ENCODE results near the gene SLC38A8.

The SLC38A8 gene

DNA sequence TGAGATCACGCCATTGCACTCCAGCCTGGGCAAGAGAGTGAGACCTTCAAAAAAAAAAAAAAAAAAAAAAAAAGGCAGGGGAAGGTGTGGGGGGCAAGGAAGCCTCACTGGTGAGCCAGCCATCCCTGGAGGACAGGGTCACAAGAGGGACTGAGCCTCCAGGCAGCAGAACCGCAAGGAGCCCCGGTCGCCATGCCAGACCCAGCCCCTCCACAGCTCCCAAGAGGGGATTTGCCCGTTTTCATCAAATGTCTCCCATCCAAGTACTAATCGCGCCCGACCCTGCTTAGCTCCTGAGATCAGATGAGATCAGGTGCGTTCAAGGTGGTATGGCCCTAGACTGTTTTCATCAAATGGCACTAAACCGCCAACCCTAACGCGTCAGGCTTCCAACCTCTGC is 2.9 kb downstream of the SLC38A8 start:
- Histone ChIP-seq H3K4me1 (ENCODE audit: insufficient read depth, low read length, poor library complexity, severe bottlenecking) (peaks cover 16% of the 10 kb centered on the region), H3F3A (ENCODE audit: low read depth) (no peaks in the 10 kb centered on the region), H3K4me3 (ENCODE audit: low read length, poor library complexity, severe bottlenecking) (no peak overlapping the region), H4K20me1 (ENCODE audit: insufficient read depth, low read length, poor library complexity, severe bottlenecking) (no peaks in the 10 kb centered on the region), H3K9me3 (ENCODE audit: insufficient read depth, low read depth, low read length) (no peaks in the 10 kb centered on the region), H3K4me2 (ENCODE audit: low read depth, low read length, poor library complexity, severe bottlenecking) (no peak overlapping the region), H3K9ac (ENCODE audit: low read depth, low read length, poor library complexity, severe bottlenecking) (no peak overlapping the region), H2AFZ (ENCODE audit: low read length) (no peak overlapping the region), H3K9me2 (replicated peaks; ENCODE audit: low read depth, low read length) (no peaks in the 10 kb centered on the region), H3K79me2 (ENCODE audit: insufficient read depth, low read length) (no peaks in the 10 kb centered on the region), H3K36me3 (ENCODE audit: insufficient read depth, low read length) (no peaks in the 10 kb centered on the region), H3K27me3 (ENCODE audit: insufficient read depth, low read length, poor library complexity, severe bottlenecking) (no peaks in the 10 kb centered on the region)
- TF ChIP-seq, protein P1, sequence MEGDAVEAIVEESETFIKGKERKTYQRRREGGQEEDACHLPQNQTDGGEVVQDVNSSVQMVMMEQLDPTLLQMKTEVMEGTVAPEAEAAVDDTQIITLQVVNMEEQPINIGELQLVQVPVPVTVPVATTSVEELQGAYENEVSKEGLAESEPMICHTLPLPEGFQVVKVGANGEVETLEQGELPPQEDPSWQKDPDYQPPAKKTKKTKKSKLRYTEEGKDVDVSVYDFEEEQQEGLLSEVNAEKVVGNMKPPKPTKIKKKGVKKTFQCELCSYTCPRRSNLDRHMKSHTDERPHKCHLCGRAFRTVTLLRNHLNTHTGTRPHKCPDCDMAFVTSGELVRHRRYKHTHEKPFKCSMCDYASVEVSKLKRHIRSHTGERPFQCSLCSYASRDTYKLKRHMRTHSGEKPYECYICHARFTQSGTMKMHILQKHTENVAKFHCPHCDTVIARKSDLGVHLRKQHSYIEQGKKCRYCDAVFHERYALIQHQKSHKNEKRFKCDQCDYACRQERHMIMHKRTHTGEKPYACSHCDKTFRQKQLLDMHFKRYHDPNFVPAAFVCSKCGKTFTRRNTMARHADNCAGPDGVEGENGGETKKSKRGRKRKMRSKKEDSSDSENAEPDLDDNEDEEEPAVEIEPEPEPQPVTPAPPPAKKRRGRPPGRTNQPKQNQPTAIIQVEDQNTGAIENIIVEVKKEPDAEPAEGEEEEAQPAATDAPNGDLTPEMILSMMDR (conservative IDR thresholded peaks at IDR 0.05; ENCODE audit: low read length), result no peak
- TF ChIP-seq EZH2phosphoT487 (IDR thresholded peaks at IDR 0.05; ENCODE audit: borderline replicate concordance), result no peak

DNA sequence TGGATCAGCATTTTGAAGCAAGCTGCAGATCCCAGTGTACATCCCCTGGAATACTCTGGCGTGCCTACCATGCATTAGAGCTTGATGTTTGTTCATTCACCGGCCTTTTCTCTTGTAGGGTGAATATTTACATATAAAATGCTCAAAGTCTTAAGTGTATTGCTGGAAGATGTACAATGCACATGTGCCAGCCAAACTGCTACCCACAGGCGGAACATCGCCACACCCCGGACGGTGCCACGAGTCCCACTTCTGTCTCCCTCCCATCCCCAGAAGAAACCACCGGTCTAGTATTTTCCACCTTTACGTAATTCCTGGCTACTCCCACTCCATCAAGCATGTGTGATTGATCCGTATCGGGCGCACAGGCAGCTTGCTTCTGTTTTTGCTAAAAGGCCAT is 4.1 kb downstream of the SLC38A8 start:
- no peaks in the 10 kb centered on the region for H3K79me2 ChIP-seq (ENCODE audit: insufficient read depth, low read length)
- H3K4me3 ChIP-seq (ENCODE audit: low read length, poor library complexity, severe bottlenecking), result no peak overlapping the region
- H3K36me3 ChIP-seq (ENCODE audit: insufficient read depth, low read length), result no peaks in the 10 kb centered on the region
- H2AFZ ChIP-seq (ENCODE audit: low read length), result no peak overlapping the region
- no peaks in the 10 kb centered on the region for H4K20me1 ChIP-seq (ENCODE audit: insufficient read depth, low read length, poor library complexity, severe bottlenecking)
- H3K4me2 ChIP-seq (ENCODE audit: low read depth, low read length, poor library complexity, severe bottlenecking), result no peak overlapping the region
- no peaks in the 10 kb centered on the region for H3K27me3 ChIP-seq (ENCODE audit: insufficient read depth, low read length, poor library complexity, severe bottlenecking)
- peaks cover 10% of the 10 kb centered on the region for H3K4me1 ChIP-seq (ENCODE audit: insufficient read depth, low read length, poor library complexity, severe bottlenecking)
- no peaks in the 10 kb centered on the region for H3K9me3 ChIP-seq (ENCODE audit: insufficient read depth, low read depth, low read length)
- H3K9ac ChIP-seq (ENCODE audit: low read depth, low read length, poor library complexity, severe bottlenecking), result no peak overlapping the region
- H3F3A ChIP-seq (ENCODE audit: low read depth), result no peaks in the 10 kb centered on the region
- TF ChIP-seq, protein P1 (conservative IDR thresholded peaks at IDR 0.05; ENCODE audit: low read length), result no peak
- no peak for TF ChIP-seq EZH2phosphoT487 (IDR thresholded peaks at IDR 0.05; ENCODE audit: borderline replicate concordance)
- H3K9me2 ChIP-seq (replicated peaks; ENCODE audit: low read depth, low read length), result no peaks in the 10 kb centered on the region

DNA sequence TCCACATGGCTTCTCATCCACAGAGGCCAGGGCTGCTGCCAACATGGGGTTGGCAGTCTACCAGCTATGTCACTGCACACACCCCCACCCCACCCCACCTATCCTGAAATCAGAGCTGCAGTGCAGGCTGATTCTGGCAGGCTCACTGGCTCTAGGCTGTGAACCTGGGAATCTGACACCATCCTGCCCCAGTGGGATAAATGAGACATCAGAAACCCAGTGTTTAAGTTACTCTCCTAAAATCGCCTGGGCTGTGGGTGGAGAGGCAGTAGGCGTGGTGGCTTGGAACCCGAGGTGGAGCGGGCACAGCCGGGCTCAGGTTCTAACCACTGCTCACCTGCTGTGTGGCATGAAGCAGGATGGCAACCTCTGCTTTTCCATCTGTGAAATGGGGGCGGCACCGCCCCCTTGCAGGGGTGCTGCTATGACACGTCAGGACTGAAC is 5.6 kb downstream of the SLC38A8 start:
- no peak overlapping the region for H3K9ac ChIP-seq (ENCODE audit: low read depth, low read length, poor library complexity, severe bottlenecking)
- TF ChIP-seq, protein P1 (conservative IDR thresholded peaks at IDR 0.05; ENCODE audit: low read length), result no peak
- TF ChIP-seq EZH2phosphoT487 (IDR thresholded peaks at IDR 0.05; ENCODE audit: borderline replicate concordance), result no peak
- no peaks in the 10 kb centered on the region for H3K27me3 ChIP-seq (ENCODE audit: insufficient read depth, low read length, poor library complexity, severe bottlenecking)

More for the DNA sequence above, 5.6 kb downstream of the SLC38A8 start:
- Histone ChIP-seq H3K4me3 (ENCODE audit: low read length, poor library complexity, severe bottlenecking) (no peak overlapping the region), H4K20me1 (ENCODE audit: insufficient read depth, low read length, poor library complexity, severe bottlenecking) (no peaks in the 10 kb centered on the region), H3K9me2 (replicated peaks; ENCODE audit: low read depth, low read length) (no peaks in the 10 kb centered on the region), H3K36me3 (ENCODE audit: insufficient read depth, low read length) (no peaks in the 10 kb centered on the region), H3K4me1 (ENCODE audit: insufficient read depth, low read length, poor library complexity, severe bottlenecking) (no peaks in the 10 kb centered on the region), H3K79me2 (ENCODE audit: insufficient read depth, low read length) (no peaks in the 10 kb centered on the region), H3K9me3 (ENCODE audit: insufficient read depth, low read depth, low read length) (no peaks in the 10 kb centered on the region), H3K4me2 (ENCODE audit: low read depth, low read length, poor library complexity, severe bottlenecking) (no peak overlapping the region), H3F3A (ENCODE audit: low read depth) (no peaks in the 10 kb centered on the region), H2AFZ (ENCODE audit: low read length) (no peak overlapping the region)
